GM18499 (cell line): ENCODE results near the gene IDI1.
"Not testable (repeated sequence)": the region's sequence is repeated elsewhere in the genome, so short reads cannot be mapped to it uniquely, and the experiment has no call there.

ENCODE experiments used
- ATAC-seq: cut with Tn5 transposase; IDR thresholded peaks from one replicate; pipeline ENCODE4 v1.9.1; 2021; ENCODE audit warnings: moderate number of reproducible peaks; ENCODE audit not compliant: insufficient read depth, unreplicated experiment

IDI1 gene

DNA sequence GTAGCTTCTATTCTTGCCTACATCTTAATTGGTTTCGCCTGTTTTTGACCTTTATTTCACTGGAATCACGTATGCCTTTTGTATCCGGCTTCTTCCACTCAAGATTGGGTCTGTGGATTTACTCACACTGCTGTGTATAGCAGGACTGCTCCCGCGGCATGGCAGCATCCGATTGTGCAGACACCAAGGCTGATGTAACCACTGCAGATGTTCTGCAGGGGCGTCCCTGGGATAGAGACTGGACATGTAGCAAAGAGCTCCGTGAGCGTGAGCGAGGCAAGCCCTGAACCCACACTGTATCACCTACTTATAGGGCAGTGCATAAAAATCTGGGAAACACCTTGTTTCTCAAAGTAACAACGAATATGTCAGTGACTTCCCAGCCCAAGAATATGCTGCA is 11.8 kb downstream of the IDI1 start:
- ATAC-seq, result no peak

DNA sequence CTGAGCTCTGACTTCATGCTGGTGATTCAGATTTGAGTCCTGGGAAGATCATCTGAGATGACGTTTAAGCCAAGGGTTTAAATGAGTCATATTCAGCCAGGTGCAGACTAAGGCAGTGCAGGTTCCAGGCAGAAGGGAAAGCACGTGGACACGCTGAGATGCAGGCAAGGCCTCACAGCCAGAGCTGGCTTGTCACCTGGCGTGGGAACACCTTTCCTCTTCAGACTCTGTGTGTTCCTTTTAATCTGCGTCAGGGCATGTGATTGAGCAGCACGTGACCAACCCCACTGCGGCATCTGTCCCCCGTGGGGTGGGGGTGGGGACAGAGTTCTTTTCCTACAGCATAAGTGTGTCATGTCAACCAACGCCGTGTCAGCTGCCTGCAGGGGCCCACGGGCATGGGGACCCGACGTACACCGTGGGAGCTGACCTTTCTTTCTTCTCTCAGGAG is 12.6 kb downstream of the IDI1 start:
- peak; percentile 75 for ATAC-seq

DNA sequence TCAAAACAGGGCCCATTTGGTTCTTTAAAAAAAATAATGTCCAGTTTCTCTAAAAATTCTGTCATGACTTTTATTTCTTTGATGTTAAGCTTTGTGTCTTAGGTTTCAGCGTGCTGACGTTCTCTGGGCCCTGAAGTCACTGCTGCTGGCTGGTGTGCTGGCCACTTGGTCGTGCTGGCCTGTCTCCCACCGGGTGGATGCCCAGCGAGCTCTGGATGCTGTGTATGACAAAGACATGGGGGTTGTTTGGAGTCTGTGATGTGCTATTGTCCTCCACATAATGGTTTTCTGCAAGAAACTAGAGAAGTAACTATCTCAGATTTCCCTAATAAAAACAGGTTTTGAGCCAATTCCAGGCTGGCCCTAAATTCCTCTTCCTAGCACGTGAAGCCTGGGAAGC is 13.7 kb downstream of the IDI1 start:
- ATAC-seq, result no peak

DNA sequence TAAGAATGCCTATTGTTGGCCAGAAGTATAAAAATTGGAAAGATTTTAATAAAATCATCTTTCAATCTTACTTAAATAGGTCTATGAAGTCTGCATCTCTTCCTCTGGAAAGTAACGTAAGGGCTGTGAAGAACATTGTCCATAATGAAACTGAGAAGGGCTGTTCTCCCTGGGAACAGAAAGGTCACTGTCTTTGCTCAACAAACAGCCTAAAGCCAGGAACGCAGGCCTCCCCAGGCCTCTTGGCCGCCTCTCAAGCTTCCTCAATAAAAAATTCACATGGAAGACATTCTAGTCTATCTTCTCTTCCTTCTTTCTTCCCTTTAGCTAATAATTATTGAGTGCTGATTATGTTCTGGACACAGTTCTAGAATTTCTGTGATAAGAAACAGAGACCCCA is 14.2 kb downstream of the IDI1 start:
- no peak for ATAC-seq

DNA sequence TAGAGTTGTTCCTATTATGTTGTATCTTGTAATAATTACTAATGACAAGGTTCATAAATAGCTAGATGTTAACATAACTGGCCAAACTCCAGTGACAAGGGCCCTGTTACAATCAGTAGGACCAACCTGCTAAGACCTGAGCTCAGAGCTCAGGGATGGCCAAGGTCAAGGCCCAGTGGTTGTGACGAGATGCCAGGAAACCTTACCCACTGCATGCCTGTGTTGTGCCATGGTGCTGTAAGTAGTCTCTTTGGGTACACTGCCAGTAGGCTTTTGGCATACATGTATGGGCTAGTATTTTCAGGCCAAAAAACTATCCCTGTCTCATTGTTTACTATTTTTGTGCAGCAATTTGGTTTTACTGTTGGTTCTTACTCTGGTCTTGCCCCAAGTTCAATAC is 15.3 kb downstream of the IDI1 start:
- no peak for ATAC-seq

DNA sequence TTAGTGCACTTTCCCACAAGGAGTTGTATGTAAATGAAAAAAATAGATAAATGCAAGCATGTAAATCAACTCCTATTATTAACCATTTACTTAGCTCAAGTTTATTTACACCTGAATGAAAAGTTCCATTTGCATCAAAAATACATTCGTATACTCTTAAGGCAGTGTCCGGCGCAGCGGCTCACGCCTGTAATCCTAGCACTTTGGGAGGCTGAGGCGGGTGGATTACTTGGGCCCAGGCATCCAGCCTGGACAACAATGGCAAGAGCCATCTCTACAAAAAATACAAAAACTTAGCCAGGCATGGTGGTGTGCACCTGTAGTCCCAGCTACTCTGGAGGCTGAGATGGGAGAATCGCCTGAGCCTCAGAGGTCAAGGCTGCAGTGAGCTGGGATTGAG is 19.1 kb downstream of the IDI1 start:
- no peak for ATAC-seq

DNA sequence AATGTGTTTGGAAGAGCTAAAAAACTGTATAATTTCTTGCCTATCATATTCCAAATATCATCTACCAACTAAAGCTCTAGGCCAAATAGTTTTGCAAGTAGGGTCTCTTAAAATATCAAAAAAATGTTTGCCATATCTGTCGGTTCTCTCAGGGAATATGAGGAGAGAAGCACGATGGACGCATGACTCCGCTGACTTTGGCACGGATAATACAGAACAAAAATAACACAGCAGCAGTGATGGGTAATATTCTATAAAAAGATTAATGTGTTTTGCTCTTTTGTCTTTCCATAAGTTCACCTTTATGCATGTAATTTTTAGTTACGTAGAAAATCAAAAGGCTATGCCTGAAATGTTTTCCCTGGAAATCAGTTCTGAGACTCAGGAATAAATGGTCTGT is 22.3 kb downstream of the IDI1 start:
- no peak for ATAC-seq

DNA sequence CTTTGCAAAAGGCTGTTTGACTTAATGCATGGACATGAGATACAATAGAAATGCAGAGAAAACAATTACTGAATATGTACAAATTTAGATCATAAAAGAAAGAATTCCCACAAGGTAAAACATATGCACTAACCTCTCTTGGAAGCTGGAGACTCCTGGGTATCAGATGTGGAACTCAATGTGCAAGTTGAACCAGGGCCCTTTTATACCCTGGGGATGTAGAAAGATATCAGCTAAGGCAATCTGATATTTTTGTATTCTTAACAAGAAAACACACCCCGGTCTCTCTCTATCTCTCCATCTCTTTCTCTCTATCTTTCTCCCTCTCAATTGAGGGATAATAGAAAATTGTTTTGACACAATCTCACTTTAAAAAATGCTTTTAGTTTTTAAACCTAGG is 23.2 kb downstream of the IDI1 start, which contains the start of gene IDI2:
Gene IDI2, minus strand, starts transcription at position 177 of the 400 bp plus-strand sequence. CDS start 1,136 bp downstream, outside the sequence.
- no peak for ATAC-seq

DNA sequence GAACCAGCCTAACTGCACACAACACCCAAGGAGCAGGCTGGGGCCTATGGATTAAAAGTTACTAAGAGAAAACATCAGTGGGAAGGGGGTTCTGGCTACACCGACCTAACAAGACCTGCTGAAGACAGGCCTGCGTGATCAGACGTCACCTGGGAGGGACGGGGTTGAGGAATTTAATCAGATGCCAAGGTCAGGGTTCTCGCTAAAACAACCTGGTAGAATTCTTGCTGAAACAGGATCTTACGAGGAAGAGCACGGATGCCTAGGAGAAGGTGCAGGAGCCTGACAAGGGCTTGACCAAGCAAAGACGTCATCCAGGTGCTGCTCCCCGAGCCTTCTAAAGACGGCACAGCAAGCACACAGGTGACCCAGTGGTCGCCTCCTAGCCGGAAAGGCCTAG is 24.8 kb downstream of the IDI1 start:
- no peak for ATAC-seq

DNA sequence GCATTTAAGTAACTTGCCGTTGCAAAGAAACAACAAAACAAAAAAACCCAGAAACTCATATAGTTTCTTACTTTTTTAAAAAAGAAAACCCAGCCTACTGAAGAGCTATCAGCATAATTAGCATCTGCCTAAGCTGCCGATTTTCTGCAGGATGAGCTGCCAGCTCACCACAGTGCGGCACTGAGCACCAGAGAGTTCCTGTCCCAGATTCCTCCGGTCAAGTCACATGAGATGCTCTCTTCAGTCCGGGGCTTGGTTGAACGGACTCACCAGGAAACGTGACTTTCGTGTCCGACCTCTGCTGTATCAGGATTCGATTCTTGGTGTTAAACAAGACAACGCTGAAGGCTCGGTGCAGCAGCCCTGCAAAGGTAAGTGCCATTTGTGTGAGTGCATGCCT is 26.5 kb downstream of the IDI1 start:
- ATAC-seq, result no peak

DNA sequence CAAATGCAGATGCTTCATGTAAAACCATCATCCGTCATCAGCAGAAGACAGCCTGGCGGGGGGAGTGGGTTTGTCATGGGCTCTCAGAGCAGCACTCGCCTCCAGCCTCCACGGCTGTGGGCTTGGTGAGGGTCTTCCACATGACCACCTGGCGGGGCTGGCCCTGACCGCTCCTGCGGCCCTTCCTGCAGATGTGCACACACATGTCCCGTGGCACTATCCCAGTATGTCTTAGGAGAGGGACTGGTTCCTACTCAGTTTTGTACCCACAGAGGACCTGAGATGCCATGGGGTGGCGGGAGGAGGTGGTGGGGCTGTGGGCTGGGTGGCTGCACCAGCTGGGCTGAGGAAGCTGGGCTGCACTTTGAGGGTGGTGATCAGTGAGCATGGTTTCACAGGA is 28.0 kb downstream of the IDI1 start:
- ATAC-seq, result no peak

DNA sequence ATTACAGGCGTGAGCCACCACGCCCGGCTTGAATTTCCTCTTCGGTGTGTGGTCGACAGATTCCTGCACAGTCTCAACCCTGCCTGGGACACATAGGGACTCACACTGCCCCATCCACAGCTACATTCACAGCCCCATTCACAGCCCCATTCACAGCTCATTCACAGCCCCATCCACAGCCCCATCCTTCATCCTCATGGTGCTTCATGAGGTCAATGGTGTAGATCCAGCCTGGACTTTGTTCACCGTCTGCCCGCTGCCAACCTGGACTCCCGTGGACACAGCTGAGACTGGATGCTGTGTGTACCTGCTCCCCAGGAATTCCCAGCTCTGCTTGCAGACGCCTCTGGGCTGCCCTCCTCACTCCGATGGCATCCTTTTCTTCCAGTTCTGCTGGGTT is 28.5 kb downstream of the IDI1 start:
- no peak for ATAC-seq

DNA sequence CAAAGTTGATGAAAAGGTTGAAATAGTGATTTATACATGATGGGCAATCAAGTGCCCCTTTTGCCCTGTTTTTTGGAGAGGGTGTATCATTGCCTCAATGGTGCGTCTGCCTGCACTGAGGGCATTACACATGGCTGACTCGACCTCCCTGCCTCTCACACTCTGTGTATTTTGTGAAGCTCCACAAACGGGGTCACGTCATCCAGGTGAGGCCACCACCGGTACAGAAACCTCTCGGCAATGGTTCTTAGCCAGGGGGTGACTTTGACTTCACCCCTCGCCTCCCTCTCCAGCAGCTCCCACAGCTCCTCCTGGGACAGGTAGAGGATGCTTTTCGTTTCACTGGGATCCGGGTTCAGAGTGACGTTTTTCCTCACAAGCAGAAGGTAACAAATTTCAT is 29.6 kb downstream of the IDI1 start:
- no peak for ATAC-seq

DNA sequence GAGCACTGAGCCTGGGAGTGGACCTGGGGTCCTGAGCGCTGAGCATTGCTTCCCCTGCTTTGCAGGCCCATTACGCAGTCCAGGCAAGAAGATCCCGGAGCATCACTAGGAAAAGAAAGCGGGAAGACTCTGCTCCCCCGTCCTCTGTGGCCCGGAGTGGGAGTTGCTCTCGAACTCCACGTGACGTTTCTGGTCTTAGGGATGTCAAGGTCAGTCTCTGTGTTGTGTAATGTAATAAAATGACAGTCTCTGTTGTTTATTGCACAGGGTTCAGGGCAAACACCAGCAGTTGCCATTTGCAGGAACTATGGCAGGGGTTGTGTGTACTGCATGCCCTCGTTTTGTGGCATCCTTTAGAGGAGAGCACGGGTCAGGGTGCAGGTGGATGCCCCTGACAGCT is 33.2 kb downstream of the IDI1 start:
- no peak for ATAC-seq

DNA sequence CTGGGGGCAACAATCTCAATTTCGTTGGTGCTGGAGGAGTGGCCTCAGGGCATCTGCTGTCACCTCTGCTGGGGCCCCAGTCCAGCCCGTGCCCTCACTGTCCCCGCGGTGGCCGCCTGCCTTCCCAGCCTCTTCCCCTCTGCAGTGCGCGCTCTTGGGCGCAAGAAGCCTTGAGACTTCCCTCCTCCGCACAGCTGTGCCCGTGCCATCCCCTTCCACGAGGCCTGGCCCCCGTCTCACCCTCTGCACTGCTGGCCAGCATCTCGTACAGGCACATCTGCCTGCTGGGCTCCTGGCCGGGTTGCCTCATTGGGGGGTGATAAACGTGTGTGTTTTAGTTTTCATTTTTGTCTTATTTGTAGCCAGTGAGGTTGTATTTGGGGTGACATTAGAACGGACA is 37.2 kb downstream of the IDI1 start:
- ATAC-seq, result no peak

DNA sequence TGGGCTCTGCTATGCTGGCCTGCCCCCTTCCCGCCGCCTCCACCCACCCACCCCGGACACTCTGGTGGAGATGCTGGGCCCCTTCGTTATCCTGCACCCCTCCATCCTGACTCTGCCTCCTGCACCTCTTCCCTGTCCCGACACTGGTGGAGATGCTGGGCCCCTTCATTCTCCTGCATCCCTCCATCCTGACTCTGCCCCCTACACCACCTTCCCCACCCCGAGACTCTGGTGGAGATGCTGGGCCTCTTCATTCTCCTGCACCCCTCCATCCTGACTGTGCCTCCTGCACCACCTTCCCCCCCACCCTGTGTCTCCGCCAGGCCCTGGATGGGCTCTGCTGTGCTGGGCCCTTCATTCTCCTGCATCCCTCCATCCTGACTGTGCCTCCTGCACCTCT is 38.2 kb downstream of the IDI1 start:
- no peak for ATAC-seq

DNA sequence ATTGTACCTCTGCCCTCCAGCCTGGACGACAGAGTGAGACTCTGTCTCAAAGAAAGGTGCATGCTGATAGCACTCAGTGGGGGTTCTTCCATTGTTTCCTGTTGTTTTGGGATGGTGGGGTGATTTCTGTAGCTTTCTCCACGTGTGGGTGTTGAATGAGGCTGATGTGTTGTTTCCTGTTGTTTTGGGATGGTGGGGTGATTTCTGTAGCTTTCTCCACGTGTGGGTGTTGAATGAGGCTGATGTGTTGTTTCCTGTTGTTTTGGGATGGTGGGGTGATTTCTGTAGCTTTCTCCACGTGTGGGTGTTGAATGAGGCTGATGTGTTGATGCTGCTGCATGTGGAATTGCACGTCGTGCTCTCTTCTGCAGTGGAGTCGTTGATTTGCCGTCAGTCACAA is 39.0 kb downstream of the IDI1 start:
- not testable (repeated sequence) for ATAC-seq

DNA sequence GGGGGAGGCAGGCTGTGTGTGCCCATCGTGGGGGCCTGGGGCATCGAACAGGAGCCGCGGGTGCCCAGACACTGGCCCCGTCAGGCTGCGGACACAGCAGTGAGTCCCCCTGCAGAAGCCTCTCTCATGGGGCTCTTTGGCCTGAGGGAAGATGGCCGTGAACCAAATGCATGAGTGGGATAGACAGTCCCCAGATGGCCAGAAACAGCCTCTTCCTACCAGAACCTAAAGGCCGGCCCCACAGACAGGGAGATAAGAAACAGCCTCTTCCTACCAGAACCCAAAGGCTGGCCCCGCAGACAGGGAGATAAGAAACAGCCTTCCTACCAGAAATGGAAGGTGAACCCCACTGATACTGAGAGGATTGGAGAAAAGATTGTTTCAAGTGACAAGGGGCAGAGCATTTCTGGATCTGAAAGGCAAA is 39.8 kb downstream of the IDI1 start:
- no peak for ATAC-seq

DNA sequence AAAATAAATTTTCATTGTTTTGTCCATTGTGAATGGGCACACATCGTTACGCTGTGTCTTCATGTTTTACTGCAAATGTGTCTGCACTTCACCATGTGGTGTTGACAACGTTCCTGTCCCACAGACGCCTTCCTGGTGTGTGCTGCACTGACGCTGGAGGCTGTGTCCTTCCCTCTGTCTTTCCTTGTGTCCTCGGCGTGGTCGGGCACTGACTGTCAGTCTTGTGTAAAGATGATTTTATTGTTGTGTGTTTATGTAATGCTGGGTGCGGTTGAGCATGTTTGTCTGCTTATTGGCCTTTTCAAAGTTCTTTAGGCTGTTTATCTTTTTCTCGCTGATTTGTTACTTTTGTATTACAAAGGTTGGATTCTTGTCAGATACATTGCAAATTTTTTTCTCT is 41.3 kb downstream of the IDI1 start:
- ATAC-seq, result no peak

DNA sequence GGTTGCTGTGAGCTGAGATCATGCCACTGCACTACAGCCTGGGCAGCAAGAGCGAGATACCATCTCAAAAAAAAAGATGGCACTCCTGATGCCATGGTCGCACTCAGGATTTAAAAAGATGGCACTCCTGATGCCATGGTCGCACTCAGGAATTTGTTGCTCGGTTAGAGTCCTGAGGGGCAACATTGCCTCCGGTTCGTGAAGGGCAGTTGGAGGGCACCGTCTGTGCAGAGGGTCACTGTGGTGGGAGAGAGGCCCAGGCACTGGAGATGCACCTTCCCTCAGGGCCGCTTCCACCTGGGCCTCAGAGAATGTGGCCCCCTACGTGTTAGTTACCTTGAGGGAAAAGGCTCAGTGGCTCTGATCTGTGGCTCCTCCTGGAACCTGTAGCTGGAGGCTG is 42.3 kb downstream of the IDI1 start:
- no peak for ATAC-seq

DNA sequence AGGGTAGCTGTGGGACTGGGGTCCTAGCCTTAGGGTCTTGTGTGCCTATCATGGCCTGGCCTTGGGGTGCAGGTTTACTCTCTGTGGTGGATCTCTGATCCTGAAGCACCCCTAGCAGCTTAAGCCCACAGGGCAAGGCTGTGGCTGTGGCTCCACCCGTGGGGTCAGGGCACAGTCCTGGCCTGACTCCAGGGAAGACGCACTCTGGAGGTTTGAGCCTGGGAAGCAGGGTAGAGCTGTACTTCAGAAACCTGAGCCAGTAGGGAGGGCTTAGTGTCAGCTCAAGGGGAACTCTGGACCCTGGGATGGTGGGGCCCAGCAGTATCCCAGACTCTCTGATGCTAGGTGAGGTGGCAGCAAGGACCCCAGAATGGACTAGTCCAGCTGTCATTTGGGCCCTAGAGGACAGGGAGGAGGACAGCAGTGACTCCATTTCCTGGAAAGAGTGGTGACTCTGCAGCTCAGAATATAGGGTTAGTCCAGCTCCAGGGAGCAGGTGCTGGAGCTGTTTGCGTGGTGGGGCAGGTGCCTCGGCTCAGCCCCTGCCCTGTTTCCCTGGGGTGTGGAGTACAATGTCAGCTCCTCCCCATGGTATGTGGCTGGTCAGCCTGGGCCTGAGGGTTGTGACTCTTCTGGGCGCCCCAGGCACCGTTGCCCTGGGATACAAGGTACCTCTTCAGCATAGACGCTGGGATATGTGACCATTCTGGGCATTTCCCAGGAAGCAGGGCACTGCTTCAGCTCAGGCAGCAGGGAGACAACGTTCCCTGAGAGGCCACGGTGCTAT is 44.8 kb downstream of the IDI1 start:
- no peak for ATAC-seq

DNA sequence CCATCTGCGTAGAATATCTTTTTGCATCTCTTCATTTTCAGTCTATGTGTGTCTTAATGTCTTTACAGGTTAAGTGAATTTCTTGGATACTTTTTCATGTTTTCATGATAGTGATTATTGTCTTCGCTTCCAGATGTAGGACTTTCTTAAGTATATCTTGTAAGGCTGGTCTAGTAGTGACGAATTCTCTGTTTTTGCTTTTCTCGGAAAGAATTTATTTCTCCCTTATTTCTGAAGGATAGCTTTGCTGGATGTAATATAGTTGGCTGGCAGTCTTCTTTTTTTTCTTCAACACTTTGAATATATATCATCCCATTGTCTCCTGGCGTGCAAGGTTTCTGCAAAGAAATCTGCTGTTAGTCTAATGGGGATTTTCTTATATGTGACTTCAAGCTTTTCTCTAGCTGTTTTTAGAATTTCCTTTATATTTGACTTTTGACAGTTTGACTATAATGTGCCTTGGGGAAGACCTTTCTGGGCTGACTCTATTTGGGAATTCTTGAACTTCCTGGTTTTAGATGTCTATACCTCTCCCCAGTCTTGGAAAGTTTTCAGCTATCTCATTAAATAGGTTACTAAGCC is 46.4 kb downstream of the IDI1 start:
- ATAC-seq, result no peak
